ENCODE measurements around the gene TANGO6. TPM values are rescaled to one million over a fixed set of nuclear protein-coding genes. Genes with fewer than 3 reads are reported as not detected.
A peak's percentile ranks its signal among the peaks of the same experiment; 100 is the strongest.

TANGO6 gene
- total RNA-seq, 1 donor from 2014 or later, result 13.7 TPM

GRCh38 chr16:68892898-68893297 lies 49.6 kb downstream of the TANGO6 start:
- no peak for DNase-seq (ENCODE audit: low read depth)
- Histone ChIP-seq H3K36me3 (ENCODE audit: control insufficient read depth, insufficient read depth, low read length) (no peaks in the 10 kb centered on the region), H3K4me3 (ENCODE audit: low read depth, low read length) (no peak overlapping the region), H3K27me3 (ENCODE audit: control insufficient read depth, insufficient read depth, low read length) (no peaks in the 10 kb centered on the region)
- TF ChIP-seq CTCF (IDR thresholded peaks at IDR 0.05; ENCODE audit: insufficient read depth, low read length, severe bottlenecking), result no peak
- no peak for FAIRE-seq

- DNase-seq (ENCODE audit: low read depth), result peak; percentile 25
- FAIRE-seq, result no peak
These were observed 50.7 kb downstream of the TANGO6 start for GRCh38 chr16:68893710-68894705.

GRCh38 chr16:68894714-68895113 lies 51.4 kb downstream of the TANGO6 start:
- FAIRE-seq, result no peak
- TF ChIP-seq CTCF (IDR thresholded peaks at IDR 0.05; ENCODE audit: insufficient read depth, low read length, severe bottlenecking), result no peak
- no peaks in the 10 kb centered on the region for H3K27me3 ChIP-seq (ENCODE audit: control insufficient read depth, insufficient read depth, low read length)

More at GRCh38 chr16:68893710-68894705, 50.7 kb downstream of the TANGO6 start:
- TF ChIP-seq CTCF (IDR thresholded peaks at IDR 0.05; ENCODE audit: insufficient read depth, low read length, severe bottlenecking), result no peak
- no peak overlapping the region for H3K4me3 ChIP-seq (ENCODE audit: low read depth, low read length)
- no peaks in the 10 kb centered on the region for H3K36me3 ChIP-seq (ENCODE audit: control insufficient read depth, insufficient read depth, low read length)
- H3K27me3 ChIP-seq (ENCODE audit: control insufficient read depth, insufficient read depth, low read length), result no peaks in the 10 kb centered on the region

GRCh38 chr16:68898026-68898425 lies 54.7 kb downstream of the TANGO6 start:
- DNase-seq (ENCODE audit: low read depth) (no peak), FAIRE-seq (no peak)
- H3K36me3 ChIP-seq (ENCODE audit: control insufficient read depth, insufficient read depth, low read length), result no peaks in the 10 kb centered on the region
- no peak overlapping the region for H3K4me3 ChIP-seq (ENCODE audit: low read depth, low read length)
- H3K27me3 ChIP-seq (ENCODE audit: control insufficient read depth, insufficient read depth, low read length), result no peaks in the 10 kb centered on the region
- no peak for TF ChIP-seq CTCF (IDR thresholded peaks at IDR 0.05; ENCODE audit: insufficient read depth, low read length, severe bottlenecking)

More at GRCh38 chr16:68894714-68895113, 51.4 kb downstream of the TANGO6 start:
- Histone ChIP-seq H3K36me3 (ENCODE audit: control insufficient read depth, insufficient read depth, low read length) (no peaks in the 10 kb centered on the region), H3K4me3 (ENCODE audit: low read depth, low read length) (no peak overlapping the region)
- no peak for DNase-seq (ENCODE audit: low read depth)

GRCh38 chr16:68900009-68900408 lies 56.7 kb downstream of the TANGO6 start:
- H3K36me3 ChIP-seq (ENCODE audit: control insufficient read depth, insufficient read depth, low read length), result no peaks in the 10 kb centered on the region
- no peak overlapping the region for H3K4me3 ChIP-seq (ENCODE audit: low read depth, low read length)
- H3K27me3 ChIP-seq (ENCODE audit: control insufficient read depth, insufficient read depth, low read length), result no peaks in the 10 kb centered on the region
- TF ChIP-seq CTCF (IDR thresholded peaks at IDR 0.05; ENCODE audit: insufficient read depth, low read length, severe bottlenecking), result no peak
- DNase-seq (ENCODE audit: low read depth), result no peak
- FAIRE-seq, result no peak

Measured in bronchial epithelial cell (primary cell).